Activated gamma-delta T cell (primary cell): ENCODE data around the gene SDS.

Experiments used
- DNase-seq: peaks from one replicate; lab custom pipeline; 2025; lab: John Stamatoyannopoulos, UW

The SDS gene

GRCh38 chr12:113425960-113426453, 22.3 kb upstream of the SDS start:
- DNase-seq = no peak

- DNase-seq = no peak
These were observed 21.5 kb upstream of the SDS start for GRCh38 chr12:113424915-113425823.

GRCh38 chr12:113424456-113424855, 20.8 kb upstream of the SDS start:
- DNase-seq = no peak

GRCh38 chr12:113422886-113423669, 19.4 kb upstream of the SDS start:
- DNase-seq = no peak

GRCh38 chr12:113422030-113422885, 18.6 kb upstream of the SDS start, which contains the start of gene SDSL:
Gene SDSL, plus strand, starts transcription at chr12:113422380. Its CDS starts 5,603 bp downstream, at chr12:113427983.
- DNase-seq = no peak

GRCh38 chr12:113420996-113421595, 17.4 kb upstream of the SDS start:
- no peak for DNase-seq

GRCh38 chr12:113418213-113418879, 14.7 kb upstream of the SDS start:
- DNase-seq = no peak

GRCh38 chr12:113416091-113416754, 12.5 kb upstream of the SDS start:
- no peak for DNase-seq

GRCh38 chr12:113414519-113415038, 10.9 kb upstream of the SDS start:
- no peak for DNase-seq

- DNase-seq = no peak
These were observed 9.8 kb upstream of the SDS start for GRCh38 chr12:113413488-113413939.

- DNase-seq = no peak
These were observed 5.9 kb upstream of the SDS start for GRCh38 chr12:113409462-113410124.

- DNase-seq = no peak
These were observed 5.1 kb upstream of the SDS start for GRCh38 chr12:113408756-113409298.

- no peak for DNase-seq
These were observed 4.4 kb upstream of the SDS start for GRCh38 chr12:113407931-113408600.

- no peak for DNase-seq
These were observed 2.0 kb upstream of the SDS start for GRCh38 chr12:113405694-113406093.

GRCh38 chr12:113402586-113403260, 964 bp downstream of the SDS start:
- no peak for DNase-seq

GRCh38 chr12:113401066-113402000, 2.4 kb downstream of the SDS start:
- DNase-seq = no peak

GRCh38 chr12:113400362-113400761, 3.3 kb downstream of the SDS start:
- DNase-seq = no peak
